PC-9 (cell line): Measurements from ENCODE around the gene NDST3. TPM values are rescaled to one million over a fixed set of nuclear protein-coding genes. Genes with fewer than 3 reads are reported as not detected.
"Not testable (repeated sequence)": the region's sequence is repeated elsewhere in the genome, so short reads cannot be mapped to it uniquely, and the experiment has no call there.

Experiments
- BruUV-seq: library from RNA; stranded (reverse); fragments of 400-500 nt; replicated peaks from 2 replicates; lab custom pipeline; 2021; lab: Mats Ljungman, UMichigan
- CTCF ChIA-PET: fragments of 300-600 bp; sonication (Branson Sonifier 250); formaldehyde crosslinking; loops from one replicate; lab custom pipeline; 2022; ENCODE audit warnings: antibody characterized with exemption; lab: Charles Lee
- POLR2A ChIA-PET: fragments of 300-600 bp; sonication (Branson Sonifier 250); formaldehyde crosslinking; loops from one replicate; lab custom pipeline; 2022; ENCODE audit warnings: antibody characterized with exemption; ENCODE audit not compliant: unreplicated experiment; lab: Charles Lee
- DNase-seq, 2 experiments: peaks; one replicate each; pipeline versions ENCODE4 v3.0.0 to v3.0.0-alpha.2; 2015 to 2022; ENCODE audit warnings: mixed read lengths in 1 of 2
- H2AFZ ChIP-seq: fragments of 200-600 bp; sonication (generic); 2 replicates; pipeline ENCODE4 v1.8.1; 2017; ENCODE audit warnings: antibody characterized with exemption
- H3F3A ChIP-seq: fragments of 200-600 bp; sonication (generic); 2 replicates; pipeline ENCODE4 v1.8.1; 2017; ENCODE audit warnings: antibody characterized with exemption, mild to moderate bottlenecking, low read depth; ENCODE audit not compliant: insufficient read depth
- H3K27ac ChIP-seq: fragments of 200-600 bp; sonication (generic); 2 replicates; pipeline ENCODE4 v1.6.1; 2016; ENCODE audit warnings: mixed run types
- H3K27me3 ChIP-seq: fragments of 200-600 bp; sonication (generic); 2 replicates; pipeline ENCODE4 v1.6.1; 2016; ENCODE audit warnings: low read depth, mixed run types; ENCODE audit not compliant: insufficient read depth
- H3K36me3 ChIP-seq: fragments of 200-600 bp; sonication (generic); 2 replicates; pipeline ENCODE4 v1.6.1; 2016; ENCODE audit warnings: low read depth, mixed run types
- H3K4me1 ChIP-seq: fragments of 200-600 bp; sonication (generic); replicated peaks from 2 replicates; pipeline ENCODE4 v1.6.1; 2016; ENCODE audit warnings: mixed run types; ENCODE audit not compliant: insufficient read depth
- H3K4me2 ChIP-seq: fragments of 200-600 bp; sonication (generic); 2 replicates; pipeline ENCODE4 v1.6.1; 2017; ENCODE audit warnings: mixed run types
- H3K4me3 ChIP-seq: fragments of 200-600 bp; sonication (generic); 2 replicates; pipeline ENCODE4 v1.6.1; 2016; ENCODE audit warnings: mixed run types
- H3K79me2 ChIP-seq: fragments of 200-600 bp; sonication (generic); 2 replicates; pipeline ENCODE4 v1.6.1; 2017; ENCODE audit warnings: low read depth, mixed run types
- H3K9me2 ChIP-seq: fragments of 200-600 bp; sonication (generic); 2 replicates; pipeline ENCODE4 v1.8.1; 2017; ENCODE audit warnings: mild to moderate bottlenecking; ENCODE audit not compliant: insufficient read depth
- H3K9me3 ChIP-seq: fragments of 200-600 bp; sonication (generic); 2 replicates; pipeline ENCODE4 v1.8.1; 2016; ENCODE audit warnings: low read depth; ENCODE audit not compliant: insufficient read depth
- H4K20me1 ChIP-seq: fragments of 200-600 bp; sonication (generic); 2 replicates; pipeline ENCODE4 v1.8.1; 2017; ENCODE audit not compliant: insufficient read depth
- CTCF ChIP-seq: fragments of 200-600 bp; sonication (generic); conservative IDR thresholded peaks from 2 replicates; pipeline ENCODE4 v1.6.1; 2017; ENCODE audit warnings: mixed run types, antibody characterized with exemption, mild to moderate bottlenecking, moderate library complexity
- EZH2 ChIP-seq: fragments of 200-600 bp; sonication (generic); IDR thresholded peaks from 2 replicates; pipeline ENCODE4 v1.8.0; 2017; ENCODE audit warnings: antibody characterized with exemption, low read depth
- intact Hi-C: fragments of 100-400 bp; cut with micrococcal nuclease; formaldehyde crosslinking; loops from one replicate; pipeline ENCODE4 v1.10.0; 2022; ENCODE audit not compliant: unreplicated experiment
- total RNA-seq: library from RNA; stranded (reverse); gene quantifications from 2 replicates; pipeline ENCODE4 v1.2.3, GENCODE V29; 2021

NDST3 gene
- total RNA-seq, 1 experiment from 2014 or later, result 0.15 TPM

DNA sequence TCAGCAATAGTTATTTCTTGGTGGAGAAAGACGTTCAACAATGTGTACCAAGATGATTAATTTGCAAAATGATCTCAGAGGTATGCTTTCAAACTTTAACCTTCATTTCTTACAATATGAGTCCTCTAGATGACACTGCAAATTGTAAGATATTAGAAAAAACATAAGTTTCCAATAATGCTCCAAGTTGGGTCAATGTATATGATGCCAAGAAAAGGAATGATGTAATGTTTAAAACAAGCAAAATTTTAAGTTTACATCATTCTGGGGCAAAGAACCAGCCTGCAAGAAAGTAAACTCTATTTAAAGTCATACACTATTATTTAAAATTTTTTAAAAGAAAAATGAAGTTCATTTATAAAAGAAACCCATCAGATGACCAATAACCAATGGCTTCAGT, 262.4 kb downstream of the NDST3 start:
- H3K9me3 ChIP-seq, result no peaks in the 10 kb centered on the region
- no peak overlapping the region for H3K4me2 ChIP-seq
- no peaks in the 10 kb centered on the region for H3F3A ChIP-seq
- no peaks in the 10 kb centered on the region for H3K4me1 ChIP-seq
- H2AFZ ChIP-seq, result no peak overlapping the region
- no peaks in the 10 kb centered on the region for H3K27me3 ChIP-seq
- ChIA-PET POLR2A (no interaction called here), CTCF (no interaction called here)
- TF ChIP-seq CTCF (no peak), EZH2 (no peak)
- H3K4me3 ChIP-seq, result no peak overlapping the region
- no peak overlapping the region for H3K27ac ChIP-seq
- DNase-seq, result no peak
- no peaks in the 10 kb centered on the region for H3K36me3 ChIP-seq
- intact Hi-C loops, result no loop called here
- no peaks in the 10 kb centered on the region for H3K79me2 ChIP-seq
- H3K9me2 ChIP-seq, result no peaks in the 10 kb centered on the region
- H4K20me1 ChIP-seq, result no peaks in the 10 kb centered on the region
- BruUV-seq, result no TSS peak

GRCh38 chr4:118299619-118300018, 265.3 kb downstream of the NDST3 start:
- H3K36me3 ChIP-seq, H3K4me2 ChIP-seq, BruUV-seq, H3K9me2 ChIP-seq, H2AFZ ChIP-seq, H3K9me3 ChIP-seq, H3K27me3 ChIP-seq, DNase-seq, H3K79me2 ChIP-seq, H4K20me1 ChIP-seq, H3K27ac ChIP-seq, H3K4me1 ChIP-seq, POLR2A ChIA-PET, intact Hi-C loops, CTCF ChIA-PET, H3F3A ChIP-seq, H3K4me3 ChIP-seq: not testable (repeated sequence)

- no peak overlapping the region for H3K27ac ChIP-seq
- no peaks in the 10 kb centered on the region for H3K9me2 ChIP-seq
- POLR2A ChIA-PET, result no interaction called here
- TF ChIP-seq EZH2 (no peak), CTCF (no peak)
- H3K4me2 ChIP-seq, result no peak overlapping the region
- no peaks in the 10 kb centered on the region for H3K4me1 ChIP-seq
- no peak for DNase-seq
- H3K79me2 ChIP-seq, result no peaks in the 10 kb centered on the region
- no peaks in the 10 kb centered on the region for H3K36me3 ChIP-seq
- H3F3A ChIP-seq, result no peaks in the 10 kb centered on the region
- intact Hi-C loops, result no loop called here
- no peaks in the 10 kb centered on the region for H4K20me1 ChIP-seq
- CTCF ChIA-PET, result no interaction called here
- H3K27me3 ChIP-seq, result no peaks in the 10 kb centered on the region
- BruUV-seq, result no TSS peak
- H2AFZ ChIP-seq, result no peak overlapping the region
- no peak overlapping the region for H3K4me3 ChIP-seq
- no peaks in the 10 kb centered on the region for H3K9me3 ChIP-seq
These were observed 273.4 kb downstream of the NDST3 start for GRCh38 chr4:118307643-118308042.
